Progenitor cell of endocrine pancreas (in vitro differentiated cells): ENCODE results near the gene ADM5. TPM values are rescaled to one million over a fixed set of nuclear protein-coding genes. Genes with fewer than 3 reads are reported as not detected.

Experiments used
- DNase-seq: peaks from one replicate; pipeline ENCODE4 v3.0.0; 2021; ENCODE audit warnings: low spot score; ENCODE audit not compliant: unreplicated experiment
- H3K27ac Mint-ChIP-seq: 2 replicates; pipeline ENCODE4 v1.8.0; 2021; ENCODE audit warnings: mild to moderate bottlenecking, moderate library complexity, mixed read lengths
- H3K27me3 Mint-ChIP-seq: 2 replicates; pipeline ENCODE4 v1.8.0; 2021; ENCODE audit warnings: mixed read lengths
- H3K36me3 Mint-ChIP-seq: 2 replicates; pipeline ENCODE4 v1.8.0; 2022; ENCODE audit warnings: mixed read lengths; ENCODE audit not compliant: insufficient read depth
- H3K4me1 Mint-ChIP-seq: 2 replicates; pipeline ENCODE4 v1.8.0; 2021; ENCODE audit warnings: low read depth, mixed read lengths
- H3K4me3 Mint-ChIP-seq: 2 replicates; pipeline ENCODE4 v1.8.0; 2021; ENCODE audit warnings: low read depth, mild to moderate bottlenecking, moderate library complexity, mixed read lengths
- H3K9me3 Mint-ChIP-seq: 2 replicates; pipeline ENCODE4 v1.8.0; 2021; ENCODE audit warnings: low read depth, mixed read lengths
- CTCF ChIP-seq: fragments of 200-600 bp; sonication (generic); IDR thresholded peaks from one replicate; pipeline ENCODE4 v1.5.0; 2021; ENCODE audit warnings: antibody characterized with exemption, mild to moderate bottlenecking; ENCODE audit not compliant: unreplicated experiment
- total RNA-seq: library from RNA; stranded (reverse); gene quantifications from 2 replicates; pipeline ENCODE4 v1.2.1, GENCODE V29; 2021

The ADM5 gene
- total RNA-seq, 1 donor from 2014 or later: 7.7 TPM

- peak overlapping the region; percentile 41 for H3K27ac Mint-ChIP-seq
Measured at GRCh38 chr19:49656456-49657109, 32.8 kb upstream of the ADM5 start.

GRCh38 chr19:49657493-49658138, 31.8 kb upstream of the ADM5 start:
- Mint-ChIP-seq H3K4me3 (no peak overlapping the region), H3K9me3 (no peaks in the 10 kb centered on the region), H3K4me1 (no peaks in the 10 kb centered on the region), H3K36me3 (peaks cover 22% of the 10 kb centered on the region), H3K27ac (no peak overlapping the region), H3K27me3 (no peaks in the 10 kb centered on the region)
- TF ChIP-seq CTCF: no peak
- no peak for DNase-seq

More at GRCh38 chr19:49656456-49657109, 32.8 kb upstream of the ADM5 start:
- TF ChIP-seq CTCF: no peak
- Mint-ChIP-seq H3K4me1 (no peaks in the 10 kb centered on the region), H3K27me3 (no peaks in the 10 kb centered on the region), H3K4me3 (no peak overlapping the region), H3K36me3 (peaks cover 22% of the 10 kb centered on the region), H3K9me3 (no peaks in the 10 kb centered on the region)
- DNase-seq: no peak

GRCh38 chr19:49658139-49658517, 31.3 kb upstream of the ADM5 start:
- Mint-ChIP-seq H3K27me3 (no peaks in the 10 kb centered on the region), H3K4me1 (no peaks in the 10 kb centered on the region), H3K27ac (no peak overlapping the region), H3K9me3 (no peaks in the 10 kb centered on the region), H3K4me3 (no peak overlapping the region), H3K36me3 (peaks cover 22% of the 10 kb centered on the region)
- no peak for DNase-seq
- no peak for TF ChIP-seq CTCF

- TF ChIP-seq CTCF: no peak
- H3K36me3 Mint-ChIP-seq: peaks cover 22% of the 10 kb centered on the region
Measured at GRCh38 chr19:49658566-49659442, 30.6 kb upstream of the ADM5 start.

GRCh38 chr19:49660338-49660961, 28.9 kb upstream of the ADM5 start:
- H3K9me3 Mint-ChIP-seq: no peaks in the 10 kb centered on the region
- H3K27me3 Mint-ChIP-seq: no peaks in the 10 kb centered on the region
- no peak for TF ChIP-seq CTCF
- H3K4me3 Mint-ChIP-seq: no peak overlapping the region
- H3K27ac Mint-ChIP-seq: peak overlapping the region; percentile 56
- DNase-seq: no peak
- H3K36me3 Mint-ChIP-seq: peaks cover 17% of the 10 kb centered on the region
- peaks cover 10% of the 10 kb centered on the region for H3K4me1 Mint-ChIP-seq

More at GRCh38 chr19:49658566-49659442, 30.6 kb upstream of the ADM5 start:
- no peak for DNase-seq
- no peaks in the 10 kb centered on the region for H3K4me1 Mint-ChIP-seq
- H3K27ac Mint-ChIP-seq: peak overlapping the region; percentile 20
- no peaks in the 10 kb centered on the region for H3K9me3 Mint-ChIP-seq
- H3K27me3 Mint-ChIP-seq: no peaks in the 10 kb centered on the region
- no peak overlapping the region for H3K4me3 Mint-ChIP-seq
